Right lobe of liver (tissue), 6 donors: ENCODE measurements around the gene IFRD2. TPM values are rescaled to one million over a fixed set of nuclear protein-coding genes. Genes with fewer than 3 reads are reported as not detected.
"Not testable (repeated sequence)": the region's sequence is repeated elsewhere in the genome, so short reads cannot be mapped to it uniquely, and the experiment has no call there.

ENCODE experiments used
- ATAC-seq, 4 donors: fragments of 200-7000 bp; cut with Tn5 transposase; one replicate each; pipeline ENCODE4 v1.9.1; 2020; ENCODE audit warnings: mild to moderate bottlenecking in 4 of 4, moderate library complexity in 4 of 4
- DNase-seq, 3 donors: peaks; one replicate each; pipeline ENCODE4 v3.0.0-alpha.2; 2020
- H3K27ac ChIP-seq, 3 donors: fragments of 200-600 bp; one replicate each; pipeline ENCODE4 v1.8.0; 2022
- H3K27me3 ChIP-seq, 2 donors: fragments of 200-600 bp; one replicate each; pipeline ENCODE4 v1.8.0; 2022
- H3K36me3 ChIP-seq, 4 donors: fragments of 200-600 bp; sonication (generic) in 1 of 4; one replicate each; pipeline versions ENCODE4 v1.5.1 to v1.8.0; 2017 to 2022; ENCODE audit warnings: control low read depth in 1 of 4
- H3K4me1 ChIP-seq, 4 donors: fragments of 200-600 bp; sonication (generic) in 1 of 4; one replicate each; pipeline versions ENCODE4 v1.5.1 to v1.8.0; 2017 to 2022; ENCODE audit warnings: control low read depth in 1 of 4
- H3K4me3 ChIP-seq, 3 donors: fragments of 200-600 bp; one replicate each; pipeline ENCODE4 v1.8.0; 2022
- H3K9me3 ChIP-seq, 4 donors: fragments of 200-600 bp; sonication (generic) in 1 of 4; one replicate each; pipeline versions ENCODE4 v1.5.1 to v1.8.0; 2017 to 2022; ENCODE audit warnings: control low read depth in 1 of 4
- CTCF ChIP-seq, 4 donors: fragments of 200-600 bp in 3 of 4; fragments of 450-650 bp in 1 of 4; IDR thresholded peaks; one replicate each; pipeline versions ENCODE4 v1.5.1 to v1.8.0; 2016 to 2022; ENCODE audit warnings: antibody characterized with exemption in 4 of 4, mild to moderate bottlenecking in 2 of 4
- POLR2A ChIP-seq: fragments of 450-650 bp; IDR thresholded peaks from one replicate; pipeline ENCODE4 v1.6.1; 2017; ENCODE audit warnings: antibody characterized with exemption, mild to moderate bottlenecking
- WGBS: methylation state at CpG from one replicate; pipeline ENCODE4 v1.1.6; 2018; ENCODE audit warnings: low coverage, low lambda C conversion rate; ENCODE audit not compliant: insufficient coverage; ENCODE audit errors: missing lambda C conversion rate; 5-methylcytosine and 5-hydroxymethylcytosine counted together
- intact Hi-C, 2 donors: fragments of 100-400 bp; cut with DNase I; formaldehyde crosslinking; loops; one replicate each; pipeline versions ENCODE4 v1.11.2 to v1.14.1; 2022
- total RNA-seq, 6 experiments: library from RNA; depleted of rRNA in 2 of 6; stranded (reverse); fragments of >200 nt in 2 of 6; fragmentation: NEBNext Ultra II Directional in 3 of 6; extraction: Animal tissue kit (Norgen Biotek cat#: 25700) in 3 of 6; gene quantifications; one replicate each; pipeline versions ENCODE4 v1.1.0 to v1.2.4, GENCODE V29; 2016 to 2023
- donor health status: DM: no; HTN: yes; CAD: no.
- donor health status: DM: no; HTN: no; CAD: no.
- donor health status: DM: no; HTN: no; CAD: no.
- donor health status: DM: no; HTN: yes; CAD: no.
- donor health status: DM: no; HTN: yes; CAD: no.

The IFRD2 gene
- total RNA-seq, 6 experiments from 2014 or later = 40.8 to 71.0 (median 56.3) TPM

- DNase-seq (no peak), ATAC-seq (no peak)
- Histone ChIP-seq H3K9me3 (no peaks in the 10 kb centered on the region), H3K4me1 (peaks cover 0 to 36% (median 9%) of the 10 kb centered on the region in 4 donors), H3K27ac (no peak overlapping the region), H3K27me3 (no peaks in the 10 kb centered on the region), H3K36me3 (peaks cover 0 to 20% (median 3%) of the 10 kb centered on the region in 4 donors), H3K4me3 (no peak overlapping the region)
- 40% methylated on average over 2 of the region's 6 CpGs for WGBS
- intact Hi-C loops = loop anchor here in 1 of 2 donors (5.0 kb wide), 1 partner anchor 35 kb away; no protein-coding TSS in a partner anchor
- TF ChIP-seq POLR2A (no peak), CTCF (IDR thresholded peaks at IDR 0.05) (no peak)
Observed at GRCh38 chr3:50317300-50317699, 25.1 kb upstream of the IFRD2 start.

- Histone ChIP-seq H3K36me3 (peaks cover 0 to 20% (median 3%) of the 10 kb centered on the region in 4 donors), H3K27me3 (no peaks in the 10 kb centered on the region), H3K4me1 (peaks cover 0 to 31% (median 6%) of the 10 kb centered on the region in 4 donors), H3K4me3 (no peak overlapping the region), H3K27ac (no peak overlapping the region), H3K9me3 (no peaks in the 10 kb centered on the region)
- intact Hi-C loops = loop anchor here in 1 of 2 donors (5.0 kb wide), 1 partner anchor 34 kb away; no protein-coding TSS in a partner anchor
- DNase-seq (peak in 1 of 3 donors; percentile 32), ATAC-seq (no peak)
- TF ChIP-seq CTCF (IDR thresholded peaks at IDR 0.05) = no peak
- no peak for TF ChIP-seq POLR2A
- 76% methylated on average over 8 of the region's 9 CpGs for WGBS
Observed at GRCh38 chr3:50316657-50317242, 24.5 kb upstream of the IFRD2 start.

GRCh38 chr3:50314816-50315215 is 22.6 kb upstream of the IFRD2 start:
- H3K36me3 ChIP-seq = peaks cover 0 to 20% (median 3%) of the 10 kb centered on the region in 4 donors
- ATAC-seq (peak in 1 of 4 donors; percentile 8), DNase-seq (no peak)
- H3K4me3 ChIP-seq = no peak overlapping the region
- 100% methylated on average over 3 of the region's 4 CpGs for WGBS
- TF ChIP-seq CTCF (IDR thresholded peaks at IDR 0.05) (no peak), POLR2A (no peak)
- intact Hi-C loops = loop anchor here in 1 of 2 donors (5.0 kb wide), 1 partner anchor 33 kb away; no protein-coding TSS in a partner anchor
- H3K27me3 ChIP-seq = no peaks in the 10 kb centered on the region
- peaks cover 0 to 28% (median 5%) of the 10 kb centered on the region in 4 donors for H3K4me1 ChIP-seq
- no peaks in the 10 kb centered on the region for H3K9me3 ChIP-seq
- H3K27ac ChIP-seq = no peak overlapping the region

- Histone ChIP-seq H3K4me1 (peaks cover 0 to 28% (median 6%) of the 10 kb centered on the region in 4 donors), H3K4me3 (no peak overlapping the region), H3K27ac (no peak overlapping the region), H3K36me3 (peaks cover 0 to 16% (median 3%) of the 10 kb centered on the region in 4 donors), H3K9me3 (no peaks in the 10 kb centered on the region), H3K27me3 (no peaks in the 10 kb centered on the region)
- DNase-seq (no peak), ATAC-seq (peak in 2 of 4 donors; percentile 5 to 15)
- TF ChIP-seq POLR2A (no peak), CTCF (IDR thresholded peaks at IDR 0.05) (no peak)
- intact Hi-C loops = no loop called here
- WGBS = 70% methylated on average over 2 of the region's 3 CpGs
Observed at GRCh38 chr3:50314342-50314741, 22.1 kb upstream of the IFRD2 start.

GRCh38 chr3:50312041-50312440 is 19.8 kb upstream of the IFRD2 start:
- not testable (repeated sequence) for ATAC-seq
- peaks cover 0 to 12% (median 6%) of the 10 kb centered on the region in 4 donors for H3K4me1 ChIP-seq

More at GRCh38 chr3:50312041-50312440, 19.8 kb upstream of the IFRD2 start:
- intact Hi-C loops, H3K27ac ChIP-seq, H3K9me3 ChIP-seq, H3K36me3 ChIP-seq, H3K27me3 ChIP-seq, H3K4me3 ChIP-seq, DNase-seq: not testable (repeated sequence)
- 95% methylated on average over 8 of the region's 32 CpGs for WGBS
